ENCODE data around the gene KIAA1671. TPM values are rescaled to one million over a fixed set of nuclear protein-coding genes. Genes with fewer than 3 reads are reported as not detected.

KIAA1671 gene
- total and polyA plus RNA-seq, 2 of the 13 experiments (the other 11 are each of a cell fraction or from before 2014, with no cell fraction given): 13.5 to 13.6 TPM

DNA sequence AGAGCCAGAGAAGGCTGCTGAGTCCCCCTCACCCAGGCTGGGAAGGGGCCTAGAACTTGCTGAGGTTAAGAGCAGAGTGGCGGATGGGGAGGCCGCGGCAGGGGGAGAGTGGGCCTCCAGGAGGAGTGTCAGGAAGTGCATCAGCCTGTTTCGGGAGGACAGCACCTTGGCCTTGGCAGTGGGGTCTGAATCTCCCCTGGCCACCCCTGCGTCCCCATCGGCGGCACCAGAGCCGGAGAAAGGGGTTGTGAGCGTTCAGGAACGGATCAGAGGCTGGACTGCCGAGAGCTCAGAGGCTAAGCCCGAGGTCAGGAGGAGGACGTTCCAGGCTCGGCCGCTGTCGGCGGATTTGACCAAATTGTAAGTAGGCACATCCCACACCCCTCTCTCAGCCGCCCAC lies 76.7 kb downstream of the KIAA1671 start (continued):
- TF ChIP-seq, protein P1, sequence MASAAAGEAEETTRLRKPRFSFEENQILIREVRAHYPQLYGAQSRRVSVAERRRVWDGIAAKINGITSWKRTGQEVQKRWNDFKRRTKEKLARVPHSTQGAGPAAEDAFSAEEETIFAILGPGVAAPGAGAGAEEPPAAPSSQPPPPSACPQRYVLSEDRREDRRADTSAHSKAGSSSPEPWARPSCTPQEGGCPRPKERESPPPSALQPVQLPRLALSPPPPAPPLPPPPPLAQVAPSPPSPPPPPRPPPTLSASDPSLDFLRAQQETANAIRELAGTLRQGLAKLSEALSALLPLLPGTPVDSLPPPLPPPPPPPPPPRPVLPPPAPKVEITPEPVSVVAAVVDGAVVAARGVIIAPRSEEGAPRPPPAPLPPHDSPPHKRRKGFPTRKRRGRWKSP (CRISPR knock-in tag; IDR thresholded peaks at IDR 0.05): no peak
- TF ChIP-seq MYNN (CRISPR knock-in tag; IDR thresholded peaks at IDR 0.05; ENCODE audit: low read depth): no peak
- TF ChIP-seq, protein P2, sequence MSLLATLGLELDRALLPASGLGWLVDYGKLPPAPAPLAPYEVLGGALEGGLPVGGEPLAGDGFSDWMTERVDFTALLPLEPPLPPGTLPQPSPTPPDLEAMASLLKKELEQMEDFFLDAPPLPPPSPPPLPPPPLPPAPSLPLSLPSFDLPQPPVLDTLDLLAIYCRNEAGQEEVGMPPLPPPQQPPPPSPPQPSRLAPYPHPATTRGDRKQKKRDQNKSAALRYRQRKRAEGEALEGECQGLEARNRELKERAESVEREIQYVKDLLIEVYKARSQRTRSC (CRISPR knock-in tag; IDR thresholded peaks at IDR 0.05; ENCODE audit: low read depth): no peak
- TF ChIP-seq, protein P3, sequence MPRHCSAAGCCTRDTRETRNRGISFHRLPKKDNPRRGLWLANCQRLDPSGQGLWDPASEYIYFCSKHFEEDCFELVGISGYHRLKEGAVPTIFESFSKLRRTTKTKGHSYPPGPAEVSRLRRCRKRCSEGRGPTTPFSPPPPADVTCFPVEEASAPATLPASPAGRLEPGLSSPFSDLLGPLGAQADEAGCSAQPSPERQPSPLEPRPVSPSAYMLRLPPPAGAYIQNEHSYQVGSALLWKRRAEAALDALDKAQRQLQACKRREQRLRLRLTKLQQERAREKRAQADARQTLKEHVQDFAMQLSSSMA (CRISPR knock-in tag; IDR thresholded peaks at IDR 0.05): no peak
- no peak for TF ChIP-seq ZNF761 (CRISPR knock-in tag; conservative IDR thresholded peaks at IDR 0.05)

DNA sequence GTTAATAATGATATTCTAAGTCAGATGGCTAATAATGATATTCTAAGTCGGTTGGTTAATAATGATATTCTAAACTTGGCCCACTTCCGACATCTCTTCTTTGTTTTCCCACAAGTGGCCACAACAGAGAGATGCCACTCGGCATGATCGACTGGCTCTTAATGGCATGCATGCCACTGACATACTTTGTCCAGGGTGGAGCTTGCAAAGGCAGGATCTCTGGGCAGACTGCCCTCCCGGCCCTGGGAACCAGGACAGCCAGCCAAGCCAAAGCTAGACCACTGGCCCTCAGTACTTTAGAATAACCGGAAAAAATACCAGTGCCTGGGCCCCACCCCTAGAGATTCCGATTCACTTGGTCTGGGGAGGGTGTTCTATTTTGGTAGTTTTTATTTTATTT lies 78.1 kb downstream of the KIAA1671 start:
- no peak overlapping the region for H3K4me2 ChIP-seq (ENCODE audit: low read depth, low read length)
- ChIA-PET CTCF (ENCODE audit: low intra/inter-chr PET ratio, low total read pairs) (no interaction called here), POLR2A (no interaction called here)
- no peaks in the 10 kb centered on the region for H3K79me2 ChIP-seq (ENCODE audit: insufficient read depth, low read length)
- ATAC-seq (no peak), FAIRE-seq (no peak), DNase-seq (ENCODE audit: low spot score) (no peak)
- H4K20me1 ChIP-seq (ENCODE audit: insufficient read depth, low read length): no peaks in the 10 kb centered on the region
- intact Hi-C loops (cut with micrococcal nuclease; ENCODE audit: unreplicated experiment) (no loop called here), in situ Hi-C loops (cut with HindIII; ENCODE audit: extremely low pct_ligation_motif_present, low pct_unique_long_range_greater_than_20kb) (loop anchor here (25.0 kb wide), 1 partner anchor 268 kb away; the partner anchor contains the start of gene PIWIL3)
- H3K9me3 ChIP-seq (ENCODE audit: low read length): no peaks in the 10 kb centered on the region
- H2AFZ ChIP-seq (ENCODE audit: low read length): no peak overlapping the region
- H3K27ac ChIP-seq (ENCODE audit: extremely low read length, insufficient read depth, low read length): no peak overlapping the region
- TF ChIP-seq RFX1 (IDR thresholded peaks at IDR 0.05) (no peak), NR2F6 (IDR thresholded peaks at IDR 0.05) (no peak), NR2F6 (CRISPR knock-in tag; IDR thresholded peaks at IDR 0.05) (no peak), ZNF24 (IDR thresholded peaks at IDR 0.05) (no peak), ZNF563 (CRISPR knock-in tag; IDR thresholded peaks at IDR 0.05) (no peak), MED13 (CRISPR knock-in tag; IDR thresholded peaks at IDR 0.05) (no peak)
- TF ChIP-seq, protein P4, sequence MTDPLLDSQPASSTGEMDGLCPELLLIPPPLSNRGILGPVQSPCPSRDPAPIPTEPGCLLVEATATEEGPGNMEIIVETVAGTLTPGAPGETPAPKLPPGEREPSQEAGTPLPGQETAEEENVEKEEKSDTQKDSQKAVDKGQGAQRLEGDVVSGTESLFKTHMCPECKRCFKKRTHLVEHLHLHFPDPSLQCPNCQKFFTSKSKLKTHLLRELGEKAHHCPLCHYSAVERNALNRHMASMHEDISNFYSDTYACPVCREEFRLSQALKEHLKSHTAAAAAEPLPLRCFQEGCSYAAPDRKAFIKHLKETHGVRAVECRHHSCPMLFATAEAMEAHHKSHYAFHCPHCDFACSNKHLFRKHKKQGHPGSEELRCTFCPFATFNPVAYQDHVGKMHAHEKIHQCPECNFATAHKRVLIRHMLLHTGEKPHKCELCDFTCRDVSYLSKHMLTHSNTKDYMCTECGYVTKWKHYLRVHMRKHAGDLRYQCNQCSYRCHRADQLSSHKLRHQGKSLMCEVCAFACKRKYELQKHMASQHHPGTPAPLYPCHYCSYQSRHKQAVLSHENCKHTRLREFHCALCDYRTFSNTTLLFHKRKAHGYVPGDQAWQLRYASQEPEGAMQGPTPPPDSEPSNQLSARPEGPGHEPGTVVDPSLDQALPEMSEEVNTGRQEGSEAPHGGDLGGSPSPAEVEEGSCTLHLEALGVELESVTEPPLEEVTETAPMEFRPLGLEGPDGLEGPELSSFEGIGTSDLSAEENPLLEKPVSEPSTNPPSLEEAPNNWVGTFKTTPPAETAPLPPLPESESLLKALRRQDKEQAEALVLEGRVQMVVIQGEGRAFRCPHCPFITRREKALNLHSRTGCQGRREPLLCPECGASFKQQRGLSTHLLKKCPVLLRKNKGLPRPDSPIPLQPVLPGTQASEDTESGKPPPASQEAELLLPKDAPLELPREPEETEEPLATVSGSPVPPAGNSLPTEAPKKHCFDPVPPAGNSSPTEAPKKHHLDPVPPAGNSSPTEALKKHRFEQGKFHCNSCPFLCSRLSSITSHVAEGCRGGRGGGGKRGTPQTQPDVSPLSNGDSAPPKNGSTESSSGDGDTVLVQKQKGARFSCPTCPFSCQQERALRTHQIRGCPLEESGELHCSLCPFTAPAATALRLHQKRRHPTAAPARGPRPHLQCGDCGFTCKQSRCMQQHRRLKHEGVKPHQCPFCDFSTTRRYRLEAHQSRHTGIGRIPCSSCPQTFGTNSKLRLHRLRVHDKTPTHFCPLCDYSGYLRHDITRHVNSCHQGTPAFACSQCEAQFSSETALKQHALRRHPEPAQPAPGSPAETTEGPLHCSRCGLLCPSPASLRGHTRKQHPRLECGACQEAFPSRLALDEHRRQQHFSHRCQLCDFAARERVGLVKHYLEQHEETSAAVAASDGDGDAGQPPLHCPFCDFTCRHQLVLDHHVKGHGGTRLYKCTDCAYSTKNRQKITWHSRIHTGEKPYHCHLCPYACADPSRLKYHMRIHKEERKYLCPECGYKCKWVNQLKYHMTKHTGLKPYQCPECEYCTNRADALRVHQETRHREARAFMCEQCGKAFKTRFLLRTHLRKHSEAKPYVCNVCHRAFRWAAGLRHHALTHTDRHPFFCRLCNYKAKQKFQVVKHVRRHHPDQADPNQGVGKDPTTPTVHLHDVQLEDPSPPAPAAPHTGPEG (CRISPR knock-in tag; IDR thresholded peaks at IDR 0.05): no peak
- no peak overlapping the region for H3K9ac ChIP-seq (ENCODE audit: insufficient read depth, low read depth, low read length)
- BruUV-seq (replicated peaks): no TSS peak
- H3K4me1 ChIP-seq (ENCODE audit: insufficient read depth, low read length): peaks cover 19% of the 10 kb centered on the region
- 97% methylated on average over 7 of the region's 7 CpGs for WGBS (ENCODE audit: low lambda C conversion rate)
- H3K4me3 ChIP-seq (replicated peaks in 1 of 3; ENCODE audit: insufficient read depth in 1 of 3, low read depth in 2 of 3, low read length in 3 of 3): no peak overlapping the region
- H3K27me3 ChIP-seq (ENCODE audit: control insufficient read depth in 1 of 2, insufficient read depth in 2 of 2, low read length in 2 of 2): no peaks in the 10 kb centered on the region
- H3K36me3 ChIP-seq (replicated peaks in 1 of 2; ENCODE audit: control insufficient read depth in 1 of 2, insufficient read depth in 2 of 2, low read length in 2 of 2): peaks cover 5 to 29% of the 10 kb centered on the region in 2 experiments; a peak in 4 of 5 replicates
